ENCODE results near the gene TMCC2. TPM values are rescaled to one million over a fixed set of nuclear protein-coding genes. Genes with fewer than 3 reads are reported as not detected.

TMCC2 gene
- total RNA-seq, 4 donors from 2014 or later, result 0.96 to 4.9 (median 2.2) TPM

- DNase-seq (ENCODE audit: low spot score) (no peak), ATAC-seq (ENCODE audit: low FRiP score) (no peak)
- TF ChIP-seq CTCF (IDR thresholded peaks at IDR 0.05), result no peak
Observed at GRCh38 chr1:205263580-205264190, 35.9 kb downstream of the TMCC2 start.

- ATAC-seq (ENCODE audit: low FRiP score) (no peak), DNase-seq (ENCODE audit: low spot score) (no peak)
- no peak for TF ChIP-seq CTCF (IDR thresholded peaks at IDR 0.05)
Observed at GRCh38 chr1:205266611-205267305, 39.0 kb downstream of the TMCC2 start.

- ATAC-seq (ENCODE audit: low FRiP score) (no peak), DNase-seq (ENCODE audit: low spot score) (no peak)
- no peak for TF ChIP-seq CTCF (IDR thresholded peaks at IDR 0.05)
Observed at GRCh38 chr1:205267306-205267902, 39.7 kb downstream of the TMCC2 start.

GRCh38 chr1:205268846-205269680, 41.3 kb downstream of the TMCC2 start:
- DNase-seq (ENCODE audit: low spot score) (no peak), ATAC-seq (ENCODE audit: low FRiP score) (no peak)
- TF ChIP-seq CTCF (IDR thresholded peaks at IDR 0.05), result no peak

- TF ChIP-seq CTCF (IDR thresholded peaks at IDR 0.05), result no peak
- no peak for DNase-seq (ENCODE audit: low spot score)
- ATAC-seq (ENCODE audit: low FRiP score), result no peak
Observed at GRCh38 chr1:205269711-205270110, 42.0 kb downstream of the TMCC2 start.

GRCh38 chr1:205270271-205270670, 42.5 kb downstream of the TMCC2 start:
- no peak for TF ChIP-seq CTCF (IDR thresholded peaks at IDR 0.05)
- ATAC-seq (ENCODE audit: low FRiP score) (no peak), DNase-seq (ENCODE audit: low spot score) (no peak)

Data from omental fat pad (tissue), 4 donors.